Ishikawa (cell line): ENCODE results near the gene PRRC2A.

ENCODE experiments used
- CEBPB ChIP-seq: IDR thresholded peaks from 2 replicates; pipeline ENCODE4 v1.6.1; 2012
- CREB1 ChIP-seq: IDR thresholded peaks from 2 replicates; pipeline ENCODE4 v1.6.1; 2012; ENCODE audit warnings: low read depth
- EGR1 ChIP-seq: IDR thresholded peaks from 2 replicates; pipeline ENCODE4 v1.6.1; 2012
- EP300 ChIP-seq: IDR thresholded peaks from 2 replicates; pipeline ENCODE4 v1.6.1; 2012; ENCODE audit warnings: borderline replicate concordance
- FOXM1 ChIP-seq: IDR thresholded peaks from 2 replicates; pipeline ENCODE4 v1.6.1; 2012; ENCODE audit warnings: low read depth, borderline replicate concordance
- MAX ChIP-seq: IDR thresholded peaks from 2 replicates; pipeline ENCODE4 v1.6.1; 2012
- NFIC ChIP-seq: IDR thresholded peaks from 2 replicates; pipeline ENCODE4 v1.6.1; 2012
- RAD21 ChIP-seq: IDR thresholded peaks from 2 replicates; pipeline ENCODE4 v1.6.1; 2012; ENCODE audit warnings: low read depth
- REST ChIP-seq: IDR thresholded peaks from 2 replicates; pipeline ENCODE4 v1.6.1; 2012; ENCODE audit warnings: low read depth, mild to moderate bottlenecking
- TAF1 ChIP-seq: IDR thresholded peaks from 2 replicates; pipeline ENCODE4 v1.6.1; 2012; ENCODE audit warnings: low read depth, mild to moderate bottlenecking
- TCF12 ChIP-seq: IDR thresholded peaks from 2 replicates; pipeline ENCODE4 v1.6.1; 2012; ENCODE audit warnings: low read depth
- TEAD4 ChIP-seq: IDR thresholded peaks from 2 replicates; pipeline ENCODE4 v1.6.1; 2012
- USF1 ChIP-seq: IDR thresholded peaks from 2 replicates; pipeline ENCODE4 v1.6.1; 2012
- YY1 ChIP-seq: IDR thresholded peaks from 2 replicates; pipeline ENCODE4 v1.6.1; 2012; ENCODE audit warnings: low read depth
- ZBTB7A ChIP-seq: IDR thresholded peaks from 2 replicates; pipeline ENCODE4 v1.6.1; 2012; ENCODE audit warnings: low read depth

PRRC2A gene

DNA sequence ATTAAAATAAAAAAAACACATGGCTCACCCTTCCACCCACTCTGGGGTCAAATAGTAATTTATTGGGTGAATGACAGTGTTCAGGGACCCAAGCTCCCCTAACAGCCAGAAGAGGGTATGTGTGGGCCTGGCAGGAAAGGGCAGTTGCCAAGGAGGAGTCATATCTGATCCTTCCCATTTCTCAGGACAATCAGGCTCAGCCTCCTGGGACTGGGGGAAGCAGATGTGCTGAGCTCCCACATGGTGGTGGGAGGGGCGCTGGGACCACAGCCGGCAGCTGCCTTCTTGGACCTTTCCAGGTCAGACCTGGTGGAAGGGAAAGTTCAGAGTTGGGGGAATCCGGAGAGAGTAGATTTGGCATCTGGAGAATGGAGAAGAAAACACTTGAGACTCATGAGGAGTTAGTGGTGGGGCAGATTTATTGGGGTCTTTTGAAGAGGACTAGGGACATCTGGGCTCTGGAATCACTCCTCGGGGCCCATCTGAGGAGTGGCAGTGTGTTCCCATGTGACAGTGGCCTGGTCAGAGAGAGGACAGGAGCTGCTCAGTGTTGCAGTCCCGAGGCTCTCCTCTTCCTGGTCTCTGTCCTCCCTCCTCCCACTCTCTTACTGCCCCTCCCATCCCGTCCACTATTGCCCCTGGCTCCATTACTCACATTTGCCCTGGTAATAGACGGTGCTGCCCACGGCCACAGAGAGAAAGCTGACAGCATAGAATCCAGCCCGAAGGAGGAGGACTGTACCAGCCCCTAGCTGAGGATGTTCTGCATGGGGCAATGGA, 31.5 kb upstream of the PRRC2A start:
- TF ChIP-seq TCF12 (no peak), ZBTB7A (no peak), REST (no peak), EGR1 (no peak), MAX (no peak), TEAD4 (no peak), CEBPB (no peak), TAF1 (no peak), YY1 (no peak), RAD21 (no peak), EP300 (no peak), USF1 (no peak), CREB1 (no peak)

- TF ChIP-seq ZBTB7A (no peak), TCF12 (no peak), EGR1 (no peak), USF1 (no peak), RAD21 (no peak), YY1 (no peak), EP300 (no peak), TEAD4 (no peak), TAF1 (no peak), NFIC (no peak), CEBPB (no peak), REST (no peak), MAX (no peak), FOXM1 (no peak), CREB1 (no peak)
Measured at GRCh38 chr6:31592396-31592771, 28.1 kb upstream of the PRRC2A start.

GRCh38 chr6:31597006-31597405, 23.5 kb upstream of the PRRC2A start:
- TF ChIP-seq CREB1 (no peak), YY1 (no peak), REST (no peak), TAF1 (no peak), EP300 (no peak), CEBPB (no peak), NFIC (no peak), TEAD4 (no peak), FOXM1 (no peak), ZBTB7A (no peak), USF1 (no peak)

DNA sequence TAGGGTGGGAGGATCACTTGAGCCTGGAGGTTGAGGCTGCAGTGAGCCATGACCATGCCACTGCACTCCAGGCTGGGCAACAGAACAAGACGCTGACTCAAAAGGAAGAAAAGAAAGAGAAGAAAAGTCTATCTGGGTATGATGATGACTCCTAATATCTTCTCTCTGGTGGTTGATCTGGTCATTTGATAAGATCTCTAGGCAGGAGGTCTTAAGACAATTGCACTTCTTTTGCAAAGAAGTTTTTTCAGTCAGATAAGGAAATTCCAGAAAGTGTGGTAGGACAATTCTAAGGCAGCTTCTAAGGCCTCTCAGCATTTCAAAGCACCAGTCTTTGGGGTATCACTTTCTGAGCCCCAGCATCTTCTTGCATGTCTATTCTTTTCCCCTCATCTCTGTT, 13.2 kb upstream of the PRRC2A start:
- TF ChIP-seq MAX (no peak), YY1 (no peak), RAD21 (no peak), CEBPB (no peak)
